ENCODE measurements around the gene GABRG3.

The GABRG3 gene

GRCh38 chr15:27097506-27097905 lies 126.5 kb downstream of the GABRG3 start:
- DNase-seq (ENCODE audit: low read depth) = no peak

GRCh38 chr15:27101982-27102381 lies 131.0 kb downstream of the GABRG3 start:
- no peak for DNase-seq (ENCODE audit: low read depth)

DNA sequence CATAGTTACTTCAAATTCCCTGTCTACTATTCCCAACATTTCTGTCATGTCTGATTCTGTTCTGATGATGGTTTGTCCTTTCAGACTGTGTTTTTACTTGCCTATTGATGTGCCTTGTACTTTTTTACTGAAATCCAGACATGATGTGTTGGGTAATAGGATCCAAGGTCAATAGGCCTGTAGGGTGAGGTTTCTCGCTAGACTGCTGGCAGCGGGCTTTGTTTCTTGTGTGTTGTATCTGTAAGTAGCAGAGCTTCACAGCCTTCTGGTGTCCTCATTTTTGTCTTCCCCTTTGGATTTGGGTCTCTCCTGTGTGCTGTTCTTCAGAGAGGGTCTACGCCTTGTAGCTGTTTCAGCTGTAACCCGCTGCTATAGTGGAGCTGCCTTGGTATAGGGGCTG lies 140.3 kb downstream of the GABRG3 start:
- no peak for DNase-seq (ENCODE audit: low read depth)

- no peak for DNase-seq (ENCODE audit: low read depth)
Observed at GRCh38 chr15:27114473-27114872, 143.5 kb downstream of the GABRG3 start.

DNA sequence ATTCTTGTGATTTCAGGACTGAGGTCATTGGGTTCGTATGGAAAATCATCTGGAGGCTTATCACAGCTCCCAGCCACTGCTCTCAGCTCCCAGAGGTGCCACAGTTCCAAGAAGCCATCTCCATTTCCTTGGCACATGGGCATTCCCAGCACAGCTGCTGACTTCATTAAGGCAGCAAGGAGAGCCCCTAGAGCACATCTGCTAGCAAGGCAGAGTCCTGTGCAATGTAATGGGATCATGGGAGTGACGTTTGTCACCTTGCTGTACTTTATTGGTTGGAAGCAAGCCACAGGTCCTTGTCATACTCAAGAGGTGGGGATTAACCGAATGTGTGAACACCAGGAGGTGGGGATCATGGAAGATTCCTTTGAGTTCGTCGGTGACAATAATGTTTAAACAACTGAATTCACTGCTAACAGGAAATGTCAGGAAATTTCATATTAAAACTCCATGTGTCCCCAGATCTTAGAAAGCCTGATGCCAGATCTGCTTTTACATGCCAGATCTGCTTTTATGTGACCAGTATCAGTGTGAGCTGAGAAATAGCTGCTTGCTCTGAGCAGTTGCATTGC lies 148.8 kb downstream of the GABRG3 start:
- DNase-seq (ENCODE audit: low read depth) = no peak

DNA sequence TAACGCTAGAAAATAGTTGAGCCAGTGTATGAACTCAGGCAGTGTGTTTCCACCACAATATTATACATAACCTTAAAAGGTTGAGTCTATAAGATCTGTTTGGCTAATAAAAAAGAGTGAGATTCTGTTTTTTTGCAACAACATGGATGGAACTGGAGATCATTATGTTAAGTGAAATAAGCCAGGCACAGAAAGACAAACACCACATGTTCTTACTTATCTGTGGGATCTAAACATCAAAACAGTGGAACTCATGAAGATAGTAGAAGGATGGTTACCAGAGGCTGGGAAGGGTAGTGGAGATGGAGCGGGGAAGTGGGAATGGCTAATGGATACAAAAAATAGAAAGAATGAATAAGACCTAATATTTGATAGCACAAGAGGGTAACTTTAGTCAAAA lies 150.7 kb downstream of the GABRG3 start:
- no peak for DNase-seq (ENCODE audit: low read depth)

DNA sequence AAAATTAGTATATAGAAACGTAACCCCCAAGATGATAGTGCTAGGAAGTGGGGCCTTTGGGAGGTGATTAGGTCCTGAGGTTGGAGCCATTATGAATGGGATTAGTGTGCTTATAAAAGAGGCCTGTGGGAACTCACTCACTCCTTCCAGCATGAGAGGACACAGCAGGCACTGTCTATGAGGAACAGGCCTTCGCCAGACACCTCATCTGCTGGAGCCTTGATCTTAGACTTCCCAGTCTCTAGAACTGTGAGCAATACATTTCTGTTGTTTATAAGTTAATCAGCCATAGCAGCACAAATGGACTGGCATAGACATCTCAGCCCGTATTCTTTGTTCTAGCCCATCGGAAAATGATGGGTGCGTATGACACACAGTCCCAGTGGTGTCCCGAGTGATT lies 152.3 kb downstream of the GABRG3 start:
- DNase-seq (ENCODE audit: low read depth) = no peak

DNA sequence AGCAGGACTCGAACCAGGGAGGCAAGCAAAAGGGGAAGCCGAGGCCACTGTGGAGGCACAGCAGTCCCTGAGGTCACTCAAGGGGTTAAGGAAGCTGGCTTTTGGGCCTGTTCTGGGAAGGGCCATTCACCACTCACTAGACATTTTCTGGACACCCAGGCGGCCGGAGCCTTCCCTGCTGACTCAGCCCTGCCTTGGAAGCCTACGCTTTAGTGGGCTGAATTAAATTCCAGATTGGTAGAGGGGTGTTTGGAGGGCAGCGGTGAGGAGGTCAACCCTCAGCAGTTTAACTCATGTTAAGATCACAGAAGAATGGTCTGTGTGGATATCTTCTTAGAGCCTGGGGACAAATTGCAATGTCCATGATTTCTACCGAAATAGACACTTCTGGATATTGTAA lies 152.8 kb downstream of the GABRG3 start:
- DNase-seq (ENCODE audit: low read depth) = no peak

GRCh38 chr15:27124287-27124871 lies 153.4 kb downstream of the GABRG3 start:
- DNase-seq (ENCODE audit: low read depth) = no peak

GRCh38 chr15:27125185-27125584 lies 154.2 kb downstream of the GABRG3 start:
- no peak for DNase-seq (ENCODE audit: low read depth)

DNA sequence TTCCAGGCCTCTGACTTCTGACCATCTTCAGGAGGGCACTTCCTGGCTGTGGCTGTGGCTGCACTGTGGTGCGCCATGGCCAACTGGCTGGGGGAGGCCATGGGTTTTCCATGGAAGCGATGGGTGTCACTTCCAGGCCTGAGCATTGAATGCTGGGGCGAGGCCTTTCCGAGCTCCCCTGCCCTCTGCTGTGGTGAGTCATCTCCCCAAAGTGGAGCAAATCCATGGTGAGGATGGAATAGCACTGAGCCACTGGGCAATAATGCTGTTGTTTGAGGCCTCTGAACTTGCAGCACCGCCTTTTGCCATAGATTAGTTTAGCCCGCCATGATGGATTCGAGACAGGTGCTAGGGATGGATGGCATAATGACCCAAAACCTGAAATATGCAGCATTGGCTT lies 155.5 kb downstream of the GABRG3 start:
- DNase-seq (ENCODE audit: low read depth) = no peak

DNA sequence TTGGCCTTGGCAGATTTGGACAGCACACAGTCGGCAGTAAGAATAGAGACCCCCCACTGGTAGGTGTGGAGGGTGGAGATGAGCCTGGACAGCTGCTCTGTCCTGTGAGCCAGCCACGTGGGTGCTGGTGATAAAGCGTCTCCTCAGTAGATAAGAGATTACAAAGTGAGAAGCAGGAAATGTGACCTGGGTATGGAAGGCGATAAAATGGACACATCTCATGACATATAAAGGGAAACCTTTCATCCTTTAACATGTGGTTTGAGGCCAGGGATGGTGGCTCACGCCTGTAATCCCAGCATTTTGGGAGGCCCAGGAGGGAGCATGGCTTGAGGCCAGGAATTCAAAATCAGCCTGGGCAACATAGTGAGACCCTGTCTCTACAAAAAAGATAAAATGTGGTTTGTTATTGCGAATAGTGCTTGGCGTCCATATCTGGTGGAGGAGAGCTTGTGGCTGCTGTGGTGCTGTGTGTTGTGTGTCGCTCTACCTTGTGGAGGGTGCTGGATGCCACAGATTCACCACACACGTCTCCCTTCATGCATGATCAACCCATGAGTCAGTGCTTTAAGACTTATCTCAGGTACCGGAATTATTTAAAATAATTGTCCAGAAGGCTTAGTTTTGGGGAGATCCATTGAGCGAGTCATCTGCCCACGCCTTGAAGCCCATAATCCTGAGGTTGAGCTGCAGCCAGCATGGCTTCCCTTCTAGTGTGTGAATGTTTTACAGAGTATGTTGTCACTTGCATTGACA lies 157.0 kb downstream of the GABRG3 start:
- no peak for DNase-seq (ENCODE audit: low read depth)

DNA sequence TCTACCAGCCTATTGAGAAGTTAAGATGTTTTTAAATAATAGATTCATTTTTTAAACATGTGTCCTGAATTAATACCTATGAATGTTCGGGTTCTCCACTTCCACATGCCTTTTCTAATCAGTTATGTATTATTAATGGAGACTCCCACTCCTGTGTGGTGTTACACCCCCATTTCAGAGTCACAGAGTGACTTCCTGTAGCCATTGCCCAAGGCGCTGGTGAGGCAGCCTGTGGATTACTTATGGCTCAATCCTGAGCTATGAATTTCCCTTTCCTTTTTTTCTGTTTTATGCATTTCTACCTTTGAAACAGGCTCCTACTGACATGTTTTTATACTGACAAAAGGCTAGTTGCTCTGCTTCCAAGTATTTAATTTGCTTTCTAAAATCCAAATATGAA lies 162.3 kb downstream of the GABRG3 start:
- no peak for DNase-seq (ENCODE audit: low read depth)

DNA sequence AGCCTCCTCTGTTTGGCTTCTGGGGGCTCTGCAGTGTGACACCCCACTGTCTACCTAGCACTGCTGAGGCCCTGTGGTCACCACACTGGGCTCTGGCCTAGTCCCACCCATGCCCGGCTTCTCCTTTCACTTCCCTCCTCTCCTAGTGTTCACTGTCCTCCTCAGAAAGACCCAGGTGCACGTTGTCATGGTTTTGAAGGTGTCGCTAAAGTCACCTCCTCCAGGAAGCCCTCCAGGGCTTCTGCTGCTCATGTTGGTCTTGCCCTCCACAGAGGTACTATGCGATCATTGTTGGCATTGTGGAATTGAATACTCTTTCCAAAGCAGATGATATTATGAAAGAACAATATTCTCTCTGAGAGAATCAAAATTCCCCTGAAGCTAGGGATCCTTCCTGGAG lies 163.5 kb downstream of the GABRG3 start:
- no peak for DNase-seq (ENCODE audit: low read depth)

DNA sequence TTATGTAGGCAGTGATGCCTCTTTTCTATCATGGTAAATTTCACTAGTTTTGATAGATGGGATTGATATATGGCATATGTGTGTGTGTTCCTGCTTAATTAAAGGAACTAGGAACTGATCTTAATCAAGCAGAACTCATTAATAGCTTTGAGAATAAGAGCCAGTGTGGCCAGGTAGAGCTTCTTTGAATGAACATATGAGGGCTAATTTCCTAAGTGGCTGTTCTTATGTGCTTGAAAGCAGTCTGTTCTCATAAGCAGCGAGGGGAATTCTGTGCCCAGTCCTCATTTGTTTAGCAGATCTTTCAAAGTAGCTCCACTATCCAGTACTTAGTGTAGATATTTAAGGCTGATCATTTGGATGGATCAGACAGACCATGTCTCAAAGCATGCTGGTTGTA lies 164.2 kb downstream of the GABRG3 start:
- DNase-seq (ENCODE audit: low read depth) = no peak

DNA sequence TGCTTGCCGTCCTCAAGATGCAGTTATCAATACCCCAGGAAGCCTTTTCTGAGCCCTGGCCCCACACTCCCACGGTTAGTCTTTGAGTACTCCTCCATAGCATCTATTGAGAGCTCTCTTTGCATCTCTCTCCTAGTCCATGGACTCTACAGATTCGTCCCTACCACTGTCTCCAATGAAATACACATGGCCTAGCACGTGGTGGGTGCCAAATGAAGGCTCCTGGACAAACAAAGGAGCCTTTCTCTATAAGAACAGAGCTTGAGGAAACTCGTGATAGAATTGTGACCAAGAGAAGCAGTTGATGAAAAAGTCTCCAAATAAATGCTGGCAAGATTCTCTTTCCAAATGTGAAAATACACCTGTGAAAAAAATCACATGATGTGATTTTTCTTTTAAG lies 166.1 kb downstream of the GABRG3 start:
- no peak for DNase-seq (ENCODE audit: low read depth)

DNA sequence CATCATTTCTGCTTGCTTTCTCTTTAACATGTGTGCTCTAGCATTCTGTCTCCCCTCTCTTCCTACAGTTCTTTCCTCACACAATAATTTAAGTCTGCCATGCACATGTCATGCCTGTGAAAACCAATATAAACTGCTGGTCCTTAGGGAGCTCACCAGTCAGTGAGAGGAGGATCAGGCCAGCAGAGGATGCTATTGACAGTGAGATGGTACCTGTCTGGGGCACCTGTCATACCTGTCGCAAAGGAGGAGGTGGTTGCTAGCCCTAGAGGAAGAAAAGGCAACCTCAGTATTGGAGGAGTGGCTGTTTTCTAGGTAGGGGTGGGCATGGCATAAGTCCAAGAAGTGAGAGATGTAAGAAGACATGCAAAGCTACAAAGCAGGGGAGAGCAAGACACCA lies 194.6 kb downstream of the GABRG3 start:
- DNase-seq (ENCODE audit: low read depth) = no peak

DNA sequence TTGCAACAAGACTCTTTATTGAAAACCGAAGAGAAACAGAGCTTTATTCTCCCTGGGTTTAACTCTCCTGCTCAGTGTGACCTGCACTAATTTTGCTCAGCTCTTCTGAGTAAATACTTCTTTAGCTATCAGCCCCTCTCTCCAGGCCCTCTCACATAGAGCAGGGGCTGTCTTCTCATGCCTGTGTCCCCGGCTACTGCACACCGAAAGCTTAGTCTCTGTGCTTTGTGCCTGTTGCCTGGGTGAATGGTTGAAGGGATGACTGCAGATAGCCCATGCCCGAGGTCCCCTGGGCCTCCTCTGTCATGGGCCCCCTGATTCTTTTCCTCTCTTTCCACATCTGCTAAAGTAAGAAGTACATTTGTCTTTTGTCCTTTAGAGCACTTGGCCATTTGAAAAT lies 195.9 kb downstream of the GABRG3 start:
- no peak for DNase-seq (ENCODE audit: low read depth)

DNA sequence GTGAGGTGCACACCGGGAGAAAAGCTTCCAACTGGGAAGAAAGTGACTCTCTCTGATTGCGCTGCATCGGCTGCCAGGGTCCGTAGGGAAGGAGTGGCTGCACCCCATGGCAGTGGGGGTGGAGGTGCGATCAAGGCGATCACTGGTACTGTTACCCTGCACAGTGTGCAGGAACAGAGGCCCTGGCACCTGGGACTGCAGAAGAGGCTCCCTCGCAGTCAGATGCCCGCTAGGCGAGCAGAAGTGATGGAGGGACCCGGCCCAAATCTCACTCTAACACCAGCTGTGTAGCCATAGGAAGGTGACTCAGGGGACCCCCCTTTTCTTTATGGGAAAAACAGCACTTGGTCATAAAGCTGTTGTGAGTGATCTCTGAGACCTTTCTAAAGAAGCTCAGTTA lies 196.8 kb downstream of the GABRG3 start:
- DNase-seq (ENCODE audit: low read depth) = no peak

DNA sequence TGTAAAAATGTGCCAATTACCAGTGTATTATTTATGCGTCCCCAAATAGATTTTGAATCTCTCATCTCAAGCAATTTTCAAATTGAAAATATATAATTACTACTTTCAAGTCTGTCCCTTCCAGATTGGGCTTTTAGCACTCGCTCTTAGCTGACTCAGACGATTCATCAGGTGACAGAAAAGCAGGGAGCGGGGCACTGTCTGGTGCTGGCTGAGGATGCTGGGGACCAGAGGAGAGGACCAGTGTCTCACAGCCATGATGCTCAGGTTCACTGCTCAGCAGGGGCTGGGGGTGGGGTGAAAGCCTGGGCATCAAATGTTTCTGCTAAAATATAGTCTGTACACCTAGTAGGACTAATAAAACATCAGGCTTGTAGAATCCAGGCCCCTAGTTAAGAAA lies 199.9 kb downstream of the GABRG3 start:
- no peak for DNase-seq (ENCODE audit: low read depth)

DNA sequence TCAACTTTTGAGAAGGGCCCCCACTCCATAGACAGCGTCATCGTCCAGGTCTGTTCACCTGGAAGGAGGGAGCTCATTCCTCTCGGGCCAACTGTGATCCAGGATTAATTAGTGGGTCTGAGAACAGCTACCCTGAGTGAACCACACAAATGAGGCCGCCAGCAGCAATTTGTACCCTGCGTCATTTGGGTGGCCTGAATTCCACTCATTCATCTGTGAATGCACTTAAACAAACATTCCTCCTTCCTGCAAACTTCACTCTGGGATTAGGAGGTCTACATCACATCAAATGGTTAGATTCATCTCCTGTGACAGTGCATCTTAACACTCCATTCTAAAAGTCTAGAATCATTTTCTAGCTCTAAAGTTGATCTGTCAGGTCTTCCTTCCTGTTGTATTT lies 201.8 kb downstream of the GABRG3 start:
- no peak for DNase-seq (ENCODE audit: low read depth)

GRCh38 chr15:27175472-27176153 lies 204.6 kb downstream of the GABRG3 start:
- no peak for DNase-seq (ENCODE audit: low read depth)

DNA sequence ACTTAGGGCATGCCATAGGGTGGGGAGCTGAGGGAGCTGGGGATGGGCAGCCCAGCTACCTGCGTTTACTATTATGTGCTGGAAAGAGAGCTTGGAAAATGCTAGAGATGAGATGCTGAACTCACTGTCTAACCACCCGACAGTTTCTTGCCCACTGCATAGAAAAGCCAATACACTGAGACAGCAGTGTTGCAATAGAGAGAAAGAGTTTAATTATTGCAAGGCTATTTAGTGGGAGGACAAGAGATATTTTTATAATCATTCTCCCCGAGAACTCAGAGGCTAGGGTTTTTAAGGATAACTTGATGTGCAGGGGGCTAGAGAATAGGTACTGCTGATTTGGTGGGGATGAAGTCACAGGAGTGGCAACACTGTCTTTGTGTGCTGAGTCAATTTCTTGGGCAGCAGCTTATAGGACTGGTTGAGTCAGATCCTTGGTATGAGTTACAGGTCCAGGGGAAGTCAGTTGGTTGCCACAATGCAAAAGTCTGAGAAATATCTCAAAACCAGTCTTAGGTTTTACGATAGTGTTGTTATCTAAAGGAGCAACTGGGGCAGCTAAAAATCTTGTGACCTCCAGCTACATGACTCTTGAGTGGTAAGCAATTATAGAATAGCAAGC lies 205.9 kb downstream of the GABRG3 start:
- no peak for DNase-seq (ENCODE audit: low read depth)
